ENCODE data around the gene KLF7.

Gene KLF7

GRCh38 chr2:207078186-207078798 is 87.5 kb downstream of the KLF7 start:
- H3K4me3 ChIP-seq (ENCODE audit: low read length), result no peak overlapping the region
- DNase-seq (ENCODE audit: low read depth), result no peak
- no peak for TF ChIP-seq CTCF (conservative IDR thresholded peaks at IDR 0.05; ENCODE audit: low read length)

- TF ChIP-seq CTCF (conservative IDR thresholded peaks at IDR 0.05; ENCODE audit: low read length), result no peak
- no peak overlapping the region for H3K4me3 ChIP-seq (ENCODE audit: low read length)
- DNase-seq (ENCODE audit: low read depth), result no peak
These were observed 88.5 kb downstream of the KLF7 start for GRCh38 chr2:207077266-207077665.

GRCh38 chr2:207075456-207075855 is 90.3 kb downstream of the KLF7 start:
- no peak for DNase-seq (ENCODE audit: low read depth)
- no peak overlapping the region for H3K4me3 ChIP-seq (ENCODE audit: low read length)
- TF ChIP-seq CTCF (conservative IDR thresholded peaks at IDR 0.05; ENCODE audit: low read length), result no peak

DNA sequence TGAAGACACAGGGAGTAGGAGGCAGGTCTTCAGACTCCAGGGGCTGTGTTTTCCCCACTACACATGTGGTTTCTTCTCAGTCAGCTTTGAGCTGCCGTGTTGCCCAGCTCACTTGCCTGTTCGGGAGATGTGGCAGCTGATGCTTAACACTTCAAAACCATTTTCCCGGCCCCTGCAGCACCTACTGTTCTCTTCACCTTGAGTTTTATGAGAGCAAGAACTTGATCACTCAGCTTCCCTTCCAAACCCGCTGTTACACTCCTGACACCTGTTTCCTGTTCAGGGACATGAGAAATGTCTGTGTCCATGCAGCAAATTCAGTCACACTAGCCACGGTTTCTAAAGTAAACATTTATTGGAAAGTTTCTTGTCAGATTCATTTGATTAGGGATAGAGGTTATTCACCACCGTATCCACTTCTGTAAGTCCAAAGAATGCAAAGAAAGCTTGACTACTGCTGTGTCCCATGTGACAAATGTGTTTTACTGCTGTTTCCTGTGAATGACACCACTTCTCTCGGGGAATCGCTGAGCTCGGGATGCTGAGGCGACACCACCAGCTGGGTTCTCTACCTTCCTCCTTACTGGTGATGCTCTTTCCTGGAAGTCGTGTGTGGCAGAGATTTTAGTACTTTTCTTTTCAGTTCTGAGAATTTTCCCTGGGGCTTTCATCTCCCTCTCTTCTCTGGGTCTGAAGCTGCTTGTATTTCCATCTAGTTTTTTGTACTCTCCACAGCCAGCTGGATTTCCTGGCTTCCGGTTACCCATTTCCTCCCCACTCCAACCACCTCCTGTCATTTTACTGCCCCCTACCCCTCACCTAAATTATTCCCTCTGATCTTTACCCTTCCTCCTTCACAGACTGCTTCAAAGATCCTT is 91.7 kb downstream of the KLF7 start:
- no peak overlapping the region for H3K4me3 ChIP-seq (ENCODE audit: low read length)
- TF ChIP-seq CTCF (conservative IDR thresholded peaks at IDR 0.05; ENCODE audit: low read length), result no peak

GRCh38 chr2:207073412-207073800 is 92.3 kb downstream of the KLF7 start:
- no peak for DNase-seq (ENCODE audit: low read depth)
- no peak overlapping the region for H3K4me3 ChIP-seq (ENCODE audit: low read length)
- TF ChIP-seq CTCF (conservative IDR thresholded peaks at IDR 0.05; ENCODE audit: low read length), result no peak

More for the DNA sequence above, 91.7 kb downstream of the KLF7 start:
- peak; percentile 19 for DNase-seq (ENCODE audit: low read depth)

DNA sequence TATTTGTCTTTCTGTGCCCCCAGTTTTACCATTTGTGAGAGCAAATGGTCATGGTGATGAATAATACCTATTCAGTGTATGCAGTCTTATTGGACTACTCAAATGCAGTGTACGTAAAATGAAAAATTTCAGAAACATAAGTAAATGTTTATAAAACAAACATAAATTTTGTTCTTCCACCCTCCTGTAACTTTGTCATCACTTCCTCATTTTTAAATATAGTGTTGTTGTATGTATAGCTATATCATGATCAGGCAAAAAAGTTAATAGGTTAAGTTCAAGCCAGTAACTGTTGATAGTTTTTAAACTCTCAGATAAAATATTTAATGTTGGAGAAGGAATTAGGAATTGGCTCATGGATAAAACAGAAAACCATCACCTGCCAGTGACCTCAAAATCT is 93.2 kb downstream of the KLF7 start:
- no peak overlapping the region for H3K4me3 ChIP-seq (ENCODE audit: low read length)
- TF ChIP-seq CTCF (conservative IDR thresholded peaks at IDR 0.05; ENCODE audit: low read length), result no peak
- no peak for DNase-seq (ENCODE audit: low read depth)

DNA sequence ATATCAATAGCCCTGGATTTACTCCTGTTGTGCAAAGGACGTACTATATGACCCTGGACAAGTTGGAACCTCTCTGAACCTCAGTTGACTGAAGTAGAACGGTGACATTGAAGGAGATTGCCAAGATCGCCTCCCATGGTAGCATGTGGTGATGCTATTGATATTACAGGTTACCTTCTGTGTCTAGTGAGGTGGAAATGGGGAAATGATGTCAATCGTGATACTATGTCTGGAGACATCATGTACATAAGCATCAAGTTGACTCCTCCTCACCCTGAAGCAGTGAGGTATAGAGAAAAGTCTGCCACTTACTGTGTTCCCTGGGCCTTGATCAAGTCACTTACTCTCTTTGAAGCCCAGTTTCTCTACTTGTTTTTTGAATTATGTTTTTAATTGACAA is 93.9 kb downstream of the KLF7 start:
- DNase-seq (ENCODE audit: low read depth), result no peak
- TF ChIP-seq CTCF (conservative IDR thresholded peaks at IDR 0.05; ENCODE audit: low read length), result no peak
- H3K4me3 ChIP-seq (ENCODE audit: low read length), result no peak overlapping the region
